Gastroesophageal sphincter (tissue), 3 donors: ENCODE measurements around the gene SLC9A5.

ENCODE experiments used
- EP300 ChIP-seq: sonication (generic); formaldehyde crosslinking; IDR thresholded peaks from one replicate; pipeline ENCODE4 v1.6.1; 2017; ENCODE audit warnings: antibody characterized with exemption, mild to moderate bottlenecking
- POLR2A ChIP-seq, 2 donors: fragments of 450-650 bp; IDR thresholded peaks; one replicate each; pipeline ENCODE4 v1.6.1; 2017; ENCODE audit warnings: antibody characterized with exemption in 2 of 2, mild to moderate bottlenecking in 2 of 2, moderate library complexity in 1 of 2
- TF ChIP-seq, protein P1 (sequence below), 4 experiments: fragments of 200-600 bp in 2 of 4; fragments of 450-650 bp in 2 of 4; sonication (generic) in 1 of 4; IDR thresholded peaks; one replicate each; pipeline ENCODE4 v1.5.1; 2017 to 2019; ENCODE audit warnings: antibody characterized with exemption in 4 of 4, mild to moderate bottlenecking in 2 of 4, moderate library complexity in 2 of 4

DNA sequence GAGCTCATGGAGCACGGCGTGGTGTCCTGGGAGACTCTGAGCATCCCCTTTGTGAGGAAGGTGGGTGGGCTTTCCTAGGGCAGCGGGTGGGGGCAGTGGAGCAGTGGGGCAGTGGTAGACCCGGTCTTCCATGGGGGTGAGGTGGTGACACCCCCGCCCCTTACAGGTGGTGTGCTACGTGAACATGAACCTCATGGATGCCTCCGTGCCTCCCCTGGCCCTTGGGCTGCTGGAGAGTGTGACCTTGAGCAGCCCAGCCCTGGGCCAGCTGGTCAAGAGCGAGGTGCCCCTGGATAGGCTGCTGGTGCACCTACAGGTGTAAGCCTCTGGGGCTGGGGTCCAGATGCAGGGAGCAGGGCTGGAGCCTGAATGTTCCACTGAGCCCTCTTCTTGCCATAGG is 48.3 kb upstream of the SLC9A5 start:
- TF ChIP-seq, protein P1, sequence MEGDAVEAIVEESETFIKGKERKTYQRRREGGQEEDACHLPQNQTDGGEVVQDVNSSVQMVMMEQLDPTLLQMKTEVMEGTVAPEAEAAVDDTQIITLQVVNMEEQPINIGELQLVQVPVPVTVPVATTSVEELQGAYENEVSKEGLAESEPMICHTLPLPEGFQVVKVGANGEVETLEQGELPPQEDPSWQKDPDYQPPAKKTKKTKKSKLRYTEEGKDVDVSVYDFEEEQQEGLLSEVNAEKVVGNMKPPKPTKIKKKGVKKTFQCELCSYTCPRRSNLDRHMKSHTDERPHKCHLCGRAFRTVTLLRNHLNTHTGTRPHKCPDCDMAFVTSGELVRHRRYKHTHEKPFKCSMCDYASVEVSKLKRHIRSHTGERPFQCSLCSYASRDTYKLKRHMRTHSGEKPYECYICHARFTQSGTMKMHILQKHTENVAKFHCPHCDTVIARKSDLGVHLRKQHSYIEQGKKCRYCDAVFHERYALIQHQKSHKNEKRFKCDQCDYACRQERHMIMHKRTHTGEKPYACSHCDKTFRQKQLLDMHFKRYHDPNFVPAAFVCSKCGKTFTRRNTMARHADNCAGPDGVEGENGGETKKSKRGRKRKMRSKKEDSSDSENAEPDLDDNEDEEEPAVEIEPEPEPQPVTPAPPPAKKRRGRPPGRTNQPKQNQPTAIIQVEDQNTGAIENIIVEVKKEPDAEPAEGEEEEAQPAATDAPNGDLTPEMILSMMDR (IDR thresholded peaks at IDR 0.05) = no peak
- TF ChIP-seq POLR2A (IDR thresholded peaks at IDR 0.05) (no peak), EP300 (no peak)
